ENCODE measurements around the gene USP19.

Gene USP19

DNA sequence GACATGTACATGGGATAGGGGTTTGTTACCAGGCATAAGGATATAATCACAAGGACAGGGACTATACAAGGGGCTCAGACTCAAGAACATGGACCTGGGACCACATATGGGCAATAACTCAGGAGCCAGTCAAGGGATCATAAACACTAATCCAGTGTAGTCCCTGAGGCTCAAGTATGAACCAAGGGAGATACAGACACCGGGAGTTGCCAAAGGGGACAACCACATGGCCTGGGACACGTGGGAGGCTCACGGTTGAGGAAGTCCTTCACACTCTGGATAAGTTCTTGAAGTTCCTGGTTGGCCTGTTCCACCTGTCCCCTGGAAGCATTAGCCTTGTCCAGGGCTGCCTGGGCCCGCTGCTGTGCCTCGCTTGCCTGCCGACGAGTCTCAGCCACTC, 1.8 kb upstream of the USP19 start:
- H3K9me3 ChIP-seq (ENCODE audit: severe bottlenecking) = no peaks in the 10 kb centered on the region
- H3K27me3 ChIP-seq (ENCODE audit: insufficient read depth, poor library complexity, severe bottlenecking) = no peaks in the 10 kb centered on the region
- H3K4me3 ChIP-seq (ENCODE audit: severe bottlenecking) = no peak overlapping the region
- DNase-seq (ENCODE audit: low spot score) = no peak
- no peak for ATAC-seq (ENCODE audit: low read depth)
- no peak overlapping the region for H3K27ac ChIP-seq (ENCODE audit: poor library complexity, severe bottlenecking)
- peaks cover 8% of the 10 kb centered on the region for H3K4me1 ChIP-seq (ENCODE audit: insufficient read depth, poor library complexity, severe bottlenecking)
- H3K36me3 ChIP-seq (ENCODE audit: low read depth) = peaks cover 19% of the 10 kb centered on the region
- TF ChIP-seq, protein P1, sequence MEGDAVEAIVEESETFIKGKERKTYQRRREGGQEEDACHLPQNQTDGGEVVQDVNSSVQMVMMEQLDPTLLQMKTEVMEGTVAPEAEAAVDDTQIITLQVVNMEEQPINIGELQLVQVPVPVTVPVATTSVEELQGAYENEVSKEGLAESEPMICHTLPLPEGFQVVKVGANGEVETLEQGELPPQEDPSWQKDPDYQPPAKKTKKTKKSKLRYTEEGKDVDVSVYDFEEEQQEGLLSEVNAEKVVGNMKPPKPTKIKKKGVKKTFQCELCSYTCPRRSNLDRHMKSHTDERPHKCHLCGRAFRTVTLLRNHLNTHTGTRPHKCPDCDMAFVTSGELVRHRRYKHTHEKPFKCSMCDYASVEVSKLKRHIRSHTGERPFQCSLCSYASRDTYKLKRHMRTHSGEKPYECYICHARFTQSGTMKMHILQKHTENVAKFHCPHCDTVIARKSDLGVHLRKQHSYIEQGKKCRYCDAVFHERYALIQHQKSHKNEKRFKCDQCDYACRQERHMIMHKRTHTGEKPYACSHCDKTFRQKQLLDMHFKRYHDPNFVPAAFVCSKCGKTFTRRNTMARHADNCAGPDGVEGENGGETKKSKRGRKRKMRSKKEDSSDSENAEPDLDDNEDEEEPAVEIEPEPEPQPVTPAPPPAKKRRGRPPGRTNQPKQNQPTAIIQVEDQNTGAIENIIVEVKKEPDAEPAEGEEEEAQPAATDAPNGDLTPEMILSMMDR (IDR thresholded peaks at IDR 0.05; ENCODE audit: poor library complexity, severe bottlenecking) = no peak

DNA sequence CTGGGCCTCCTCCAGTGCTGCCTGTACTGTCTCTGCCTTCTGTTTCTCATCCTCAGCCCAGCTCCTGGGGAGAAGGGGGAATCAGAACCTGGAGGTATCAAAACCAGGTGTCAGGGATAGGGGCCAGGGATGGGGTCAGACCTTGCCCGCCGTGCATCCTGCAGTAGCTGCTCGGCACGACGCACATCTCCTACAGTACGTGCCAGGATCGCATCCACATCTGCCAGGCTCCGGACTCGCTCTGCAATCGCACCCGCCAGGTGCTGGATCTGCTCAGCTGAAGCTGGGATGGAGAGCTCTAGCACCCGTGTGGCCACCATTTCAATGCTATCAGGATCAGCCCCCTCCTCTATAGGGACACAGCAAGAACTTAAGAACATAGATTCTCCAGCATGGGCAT, 1.4 kb upstream of the USP19 start:
- ATAC-seq (ENCODE audit: low read depth) (no peak), DNase-seq (ENCODE audit: low spot score) (no peak)
- H3K4me3 ChIP-seq (ENCODE audit: severe bottlenecking) = no peak overlapping the region
- TF ChIP-seq, protein P1 (IDR thresholded peaks at IDR 0.05; ENCODE audit: poor library complexity, severe bottlenecking) = no peak
- H3K27me3 ChIP-seq (ENCODE audit: insufficient read depth, poor library complexity, severe bottlenecking) = no peaks in the 10 kb centered on the region
- H3K36me3 ChIP-seq (ENCODE audit: low read depth) = peaks cover 23% of the 10 kb centered on the region
- H3K4me1 ChIP-seq (ENCODE audit: insufficient read depth, poor library complexity, severe bottlenecking) = peaks cover 8% of the 10 kb centered on the region
- no peak overlapping the region for H3K27ac ChIP-seq (ENCODE audit: poor library complexity, severe bottlenecking)
- no peaks in the 10 kb centered on the region for H3K9me3 ChIP-seq (ENCODE audit: severe bottlenecking)

DNA sequence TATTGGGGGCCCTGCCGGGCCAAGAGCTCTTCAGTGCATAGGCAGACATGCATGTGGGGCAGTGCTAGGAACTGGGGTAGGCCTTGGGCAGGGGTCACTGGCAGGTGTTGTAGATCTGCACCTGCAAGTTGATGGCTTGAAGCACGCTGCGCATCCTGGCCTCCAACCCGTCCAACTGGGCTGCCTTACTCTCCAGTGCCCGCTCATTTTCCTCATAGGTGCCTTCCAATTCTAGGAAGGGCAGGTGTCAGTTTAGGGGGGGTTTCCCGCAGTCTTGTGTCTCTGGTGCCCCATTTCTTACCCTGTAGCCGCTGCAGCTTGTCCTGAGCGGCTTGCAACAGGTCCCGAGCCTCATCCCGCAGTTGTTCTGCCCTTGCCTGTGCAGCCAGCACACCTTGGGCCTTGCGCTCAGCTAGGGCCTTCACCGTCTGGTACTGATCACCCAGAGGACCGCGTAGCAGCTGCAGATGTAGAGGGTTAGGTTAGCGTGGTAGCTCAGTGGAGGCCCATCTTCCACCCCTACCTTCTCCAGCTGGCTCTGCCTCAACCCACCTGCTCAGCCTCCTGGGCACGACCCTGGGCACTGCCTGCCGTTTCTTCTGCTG, 611 bp upstream of the USP19 start:
- H3K36me3 ChIP-seq (ENCODE audit: low read depth) = peaks cover 31% of the 10 kb centered on the region
- TF ChIP-seq, protein P1 (IDR thresholded peaks at IDR 0.05; ENCODE audit: poor library complexity, severe bottlenecking) = no peak

DNA sequence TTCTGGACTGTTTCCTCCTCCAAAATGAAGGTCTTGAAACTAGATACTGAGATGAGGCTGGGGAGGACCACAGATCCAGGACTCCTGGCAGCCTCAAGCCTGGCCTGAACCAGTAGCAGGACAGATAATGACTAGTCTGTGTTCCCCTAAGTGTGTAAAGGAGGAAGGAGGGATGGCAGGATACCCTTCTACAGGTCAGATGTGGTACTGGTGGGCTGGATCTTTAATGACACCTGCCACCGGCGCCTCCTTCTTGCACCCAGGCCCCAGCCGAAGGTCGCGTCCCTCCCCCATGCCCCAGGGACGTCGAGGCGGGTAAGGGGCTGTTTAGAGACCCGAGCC, 556 bp downstream of the USP19 start:
- DNase-seq (ENCODE audit: low spot score) (no peak), ATAC-seq (ENCODE audit: low read depth) (no peak)
- no peaks in the 10 kb centered on the region for H3K27me3 ChIP-seq (ENCODE audit: insufficient read depth, poor library complexity, severe bottlenecking)
- H3K36me3 ChIP-seq (ENCODE audit: low read depth) = peaks cover 43% of the 10 kb centered on the region
- no peaks in the 10 kb centered on the region for H3K9me3 ChIP-seq (ENCODE audit: severe bottlenecking)
- peak overlapping the region; percentile 62 for H3K27ac ChIP-seq (ENCODE audit: poor library complexity, severe bottlenecking)
- TF ChIP-seq, protein P1 (IDR thresholded peaks at IDR 0.05; ENCODE audit: poor library complexity, severe bottlenecking) = no peak
- peaks cover 8% of the 10 kb centered on the region for H3K4me1 ChIP-seq (ENCODE audit: insufficient read depth, poor library complexity, severe bottlenecking)
- H3K4me3 ChIP-seq (ENCODE audit: severe bottlenecking) = peak overlapping the region; percentile 78

More for the DNA sequence above, 611 bp upstream of the USP19 start:
- Histone ChIP-seq H3K27me3 (ENCODE audit: insufficient read depth, poor library complexity, severe bottlenecking) (no peaks in the 10 kb centered on the region), H3K27ac (ENCODE audit: poor library complexity, severe bottlenecking) (peak overlapping the region; percentile 62), H3K4me1 (ENCODE audit: insufficient read depth, poor library complexity, severe bottlenecking) (peaks cover 8% of the 10 kb centered on the region), H3K4me3 (ENCODE audit: severe bottlenecking) (peak overlapping the region; percentile 78), H3K9me3 (ENCODE audit: severe bottlenecking) (no peaks in the 10 kb centered on the region)
- no peak for DNase-seq (ENCODE audit: low spot score)
- peak; percentile 2; the same call in 1 of the 3 replicates for ATAC-seq (ENCODE audit: low read depth)

DNA sequence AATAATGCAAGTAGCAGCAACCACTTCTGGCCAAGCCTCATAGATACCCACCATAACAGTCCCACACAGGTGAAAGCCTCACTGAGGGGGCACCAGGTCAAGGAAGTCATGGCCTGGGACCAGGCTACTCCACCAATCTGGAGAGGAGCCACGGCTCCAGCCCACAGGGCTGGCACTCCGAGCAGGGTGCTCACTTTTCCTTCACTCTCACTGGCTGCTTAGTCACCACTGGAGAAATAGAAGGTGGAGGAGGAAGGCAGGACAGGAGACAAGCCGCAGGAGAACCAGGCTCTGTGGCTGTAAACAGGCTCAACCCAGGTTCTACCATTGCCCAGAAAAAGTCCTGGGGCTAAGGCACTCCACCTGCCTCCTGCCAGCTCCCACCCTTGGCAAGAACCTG, 1.2 kb downstream of the USP19 start:
- Histone ChIP-seq H3K4me3 (ENCODE audit: severe bottlenecking) (peak overlapping the region; percentile 78), H3K4me1 (ENCODE audit: insufficient read depth, poor library complexity, severe bottlenecking) (peaks cover 8% of the 10 kb centered on the region), H3K9me3 (ENCODE audit: severe bottlenecking) (no peaks in the 10 kb centered on the region), H3K36me3 (ENCODE audit: low read depth) (peaks cover 49% of the 10 kb centered on the region), H3K27me3 (ENCODE audit: insufficient read depth, poor library complexity, severe bottlenecking) (no peaks in the 10 kb centered on the region), H3K27ac (ENCODE audit: poor library complexity, severe bottlenecking) (peak overlapping the region; percentile 62)
- ATAC-seq (ENCODE audit: low read depth) = no peak
- DNase-seq (ENCODE audit: low spot score) = no peak
- TF ChIP-seq, protein P1 (IDR thresholded peaks at IDR 0.05; ENCODE audit: poor library complexity, severe bottlenecking) = no peak
